ENCODE measurements around the gene TES. TPM values are rescaled to one million over a fixed set of nuclear protein-coding genes. Genes with fewer than 3 reads are reported as not detected.
"Not testable (repeated sequence)": the region's sequence is repeated elsewhere in the genome, so short reads cannot be mapped to it uniquely, and the experiment has no call there.

TES gene
- total RNA-seq, 1 donor from 2014 or later, result 63.4 TPM

DNA sequence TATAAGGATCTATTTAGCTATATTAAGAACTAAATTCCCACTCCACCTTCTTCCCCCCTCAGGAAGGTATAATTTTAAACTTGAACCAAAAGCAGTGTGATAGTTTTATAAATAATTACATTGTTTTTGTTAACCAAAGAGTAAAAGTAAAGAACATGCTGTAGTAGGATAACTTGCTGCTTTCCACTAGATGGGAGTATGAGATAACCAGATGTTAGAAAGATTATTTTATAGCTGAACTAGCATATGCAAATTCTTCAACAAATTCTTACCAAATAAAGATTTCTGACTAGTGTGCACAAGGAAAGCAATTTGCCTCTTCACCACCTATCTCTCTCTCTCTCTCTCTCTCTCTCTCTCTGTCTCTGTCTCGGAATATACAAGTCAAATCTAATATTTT, 31.8 kb downstream of the TES start:
- no peak for TF ChIP-seq CTCF (IDR thresholded peaks at IDR 0.05; ENCODE audit: unreplicated experiment)
- DNase-seq (ENCODE audit: low spot score), result no peak
- Mint-ChIP-seq H3K4me3 (ENCODE audit: unreplicated experiment) (no peak overlapping the region), H3K27ac (ENCODE audit: unreplicated experiment) (no peak overlapping the region), H3K9me3 (ENCODE audit: unreplicated experiment) (peaks cover 5% of the 10 kb centered on the region), H3K4me1 (ENCODE audit: unreplicated experiment) (peaks cover 19% of the 10 kb centered on the region), H3K27me3 (ENCODE audit: unreplicated experiment) (peaks cover 3% of the 10 kb centered on the region), H3K36me3 (ENCODE audit: low read depth, unreplicated experiment) (peaks cover 31% of the 10 kb centered on the region)

- TF ChIP-seq CTCF (IDR thresholded peaks at IDR 0.05; ENCODE audit: unreplicated experiment), result no peak
- peaks cover 32% of the 10 kb centered on the region for H3K36me3 Mint-ChIP-seq (ENCODE audit: low read depth, unreplicated experiment)
- peak overlapping the region; percentile 58 for H3K27ac Mint-ChIP-seq (ENCODE audit: unreplicated experiment)
- peaks cover 5% of the 10 kb centered on the region for H3K9me3 Mint-ChIP-seq (ENCODE audit: unreplicated experiment)
- peaks cover 19% of the 10 kb centered on the region for H3K4me1 Mint-ChIP-seq (ENCODE audit: unreplicated experiment)
- DNase-seq (ENCODE audit: low spot score), result no peak
- peak overlapping the region; percentile 21 for H3K4me3 Mint-ChIP-seq (ENCODE audit: unreplicated experiment)
- peaks cover 3% of the 10 kb centered on the region for H3K27me3 Mint-ChIP-seq (ENCODE audit: unreplicated experiment)
Observed at GRCh38 chr7:116242759-116243158, 32.4 kb downstream of the TES start.

DNA sequence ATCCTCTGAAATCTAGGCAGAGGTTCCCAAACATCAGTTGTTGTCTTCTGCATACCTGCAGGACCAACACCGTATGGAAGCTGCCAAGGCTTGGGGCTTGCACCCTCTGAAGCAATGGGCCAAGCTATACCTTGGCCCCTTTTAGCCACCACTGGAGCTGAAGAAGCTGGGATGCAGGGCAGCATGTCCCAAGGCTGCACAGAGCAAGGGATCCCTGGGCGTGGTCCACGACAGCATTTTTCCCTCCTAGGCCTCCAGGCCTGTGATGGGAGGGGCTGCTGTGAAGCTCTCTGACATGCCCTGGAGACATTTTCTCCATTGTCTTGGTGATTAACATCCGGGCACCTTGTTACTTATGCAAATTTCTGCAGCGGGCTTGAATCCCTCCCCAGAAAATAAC, 34.5 kb downstream of the TES start:
- H3K27ac Mint-ChIP-seq (ENCODE audit: unreplicated experiment); H3K9me3 Mint-ChIP-seq (ENCODE audit: unreplicated experiment); H3K27me3 Mint-ChIP-seq (ENCODE audit: unreplicated experiment); DNase-seq (ENCODE audit: low spot score): not testable (repeated sequence)
- H3K36me3 Mint-ChIP-seq (ENCODE audit: low read depth, unreplicated experiment), result peaks cover 39% of the 10 kb centered on the region
- H3K4me3 Mint-ChIP-seq (ENCODE audit: unreplicated experiment), result peak overlapping the region; percentile 73
- H3K4me1 Mint-ChIP-seq (ENCODE audit: unreplicated experiment), result peaks cover 14% of the 10 kb centered on the region

GRCh38 chr7:116246357-116246756, 36.0 kb downstream of the TES start:
- no peak for TF ChIP-seq CTCF (IDR thresholded peaks at IDR 0.05; ENCODE audit: unreplicated experiment)
- Mint-ChIP-seq H3K36me3 (ENCODE audit: low read depth, unreplicated experiment) (peaks cover 43% of the 10 kb centered on the region), H3K27ac (ENCODE audit: unreplicated experiment) (no peak overlapping the region), H3K4me3 (ENCODE audit: unreplicated experiment) (peak overlapping the region; percentile 2), H3K4me1 (ENCODE audit: unreplicated experiment) (peaks cover 13% of the 10 kb centered on the region), H3K9me3 (ENCODE audit: unreplicated experiment) (peaks cover 5% of the 10 kb centered on the region), H3K27me3 (ENCODE audit: unreplicated experiment) (peaks cover 3% of the 10 kb centered on the region)
- no peak for DNase-seq (ENCODE audit: low spot score)

- Mint-ChIP-seq H3K27me3 (ENCODE audit: unreplicated experiment) (peaks cover 1% of the 10 kb centered on the region), H3K4me1 (ENCODE audit: unreplicated experiment) (peaks cover 3% of the 10 kb centered on the region), H3K9me3 (ENCODE audit: unreplicated experiment) (peaks cover 4% of the 10 kb centered on the region), H3K27ac (ENCODE audit: unreplicated experiment) (no peak overlapping the region), H3K36me3 (ENCODE audit: low read depth, unreplicated experiment) (peaks cover 35% of the 10 kb centered on the region), H3K4me3 (ENCODE audit: unreplicated experiment) (no peak overlapping the region)
- peak; percentile 26 for DNase-seq (ENCODE audit: low spot score)
- peak; percentile 74 for TF ChIP-seq CTCF (IDR thresholded peaks at IDR 0.05; ENCODE audit: unreplicated experiment)
Observed at GRCh38 chr7:116249969-116250553, 39.7 kb downstream of the TES start.

Data from endothelial cell (in vitro differentiated cells).